ENCODE measurements around the gene KRT6A. TPM values are rescaled to one million over a fixed set of nuclear protein-coding genes. Genes with fewer than 3 reads are reported as not detected.

KRT6A gene
- total RNA-seq, 5 donors from 2014 or later (not counting 1 experiment from before 2014, with no cell fraction given), result not detected

GRCh38 chr12:52464897-52465296 lies 28.2 kb downstream of the KRT6A start:
- no peaks in the 10 kb centered on the region for H3K36me3 Mint-ChIP-seq
- CTCF ChIA-PET, result no interaction called here

GRCh38 chr12:52461693-52462092 lies 31.4 kb downstream of the KRT6A start:
- Histone ChIP-seq H3K36me3 (ENCODE audit: control insufficient read depth in 2 of 2, extremely low read depth in 1 of 2, insufficient read depth in 1 of 2, low read length in 1 of 2) (no peaks in the 10 kb centered on the region), H3K4me1 (ENCODE audit: control insufficient read depth in 1 of 2, extremely low read depth in 1 of 2, insufficient read depth in 2 of 2, low read length in 2 of 2) (no peaks in the 10 kb centered on the region), H3K27ac (ENCODE audit: low read length) (no peak overlapping the region), H3K9me3 (no peaks in the 10 kb centered on the region), H3K4me3 (ENCODE audit: control insufficient read depth in 1 of 2, extremely low read depth in 1 of 2, low read length in 1 of 2) (no peak overlapping the region), H3K27me3 (replicated peaks in 1 of 2; ENCODE audit: control insufficient read depth in 2 of 2, extremely low read depth in 1 of 2, insufficient read depth in 2 of 2, low read length in 1 of 2) (peaks cover 4 to 5% of the 10 kb centered on the region in 2 experiments)
- Mint-ChIP-seq H3K27ac (no peak overlapping the region), H3K4me1 (no peaks in the 10 kb centered on the region), H3K4me3 (no peak overlapping the region), H3K27me3 (peaks cover 6 to 18% of the 10 kb centered on the region in 2 donors), H3K9me3 (no peaks in the 10 kb centered on the region), H3K36me3 (no peaks in the 10 kb centered on the region)
- ChIA-PET CTCF (interaction anchor here in 1 of 2 donors (0.6 kb wide), 1 partner anchor 117 kb away, joined by 3 read pairs; no protein-coding TSS in a partner anchor), POLR2A (no interaction called here)
- no peak for ATAC-seq (replicated peaks in 1 of 4)
- no peak for DNase-seq
- 42% methylated on average over 2 of the region's 5 CpGs for WGBS (ENCODE audit: insufficient coverage)

More at GRCh38 chr12:52464897-52465296, 28.2 kb downstream of the KRT6A start:
- no peak for DNase-seq
- Mint-ChIP-seq H3K9me3 (no peaks in the 10 kb centered on the region), H3K27me3 (peaks cover 18 to 30% of the 10 kb centered on the region in 2 donors), H3K4me1 (no peaks in the 10 kb centered on the region), H3K4me3 (no peak overlapping the region), H3K27ac (no peak overlapping the region)
- no peaks in the 10 kb centered on the region for H3K4me1 ChIP-seq (ENCODE audit: control insufficient read depth in 1 of 2, extremely low read depth in 1 of 2, insufficient read depth in 2 of 2, low read length in 2 of 2)
- peaks cover 6% of the 10 kb centered on the region in 2 experiments for H3K27me3 ChIP-seq (replicated peaks in 1 of 2; ENCODE audit: control insufficient read depth in 2 of 2, extremely low read depth in 1 of 2, insufficient read depth in 2 of 2, low read length in 1 of 2)
- WGBS (ENCODE audit: insufficient coverage), result 56% methylated on average over 1 of the region's 2 CpGs
- H3K9me3 ChIP-seq, result no peaks in the 10 kb centered on the region
- POLR2A ChIA-PET, result no interaction called here
- no peak for ATAC-seq (replicated peaks in 1 of 4)
- no peak overlapping the region for H3K4me3 ChIP-seq (ENCODE audit: control insufficient read depth in 1 of 2, extremely low read depth in 1 of 2, low read length in 1 of 2)
- no peak overlapping the region for H3K27ac ChIP-seq (ENCODE audit: low read length)
- no peaks in the 10 kb centered on the region for H3K36me3 ChIP-seq (ENCODE audit: control insufficient read depth in 2 of 2, extremely low read depth in 1 of 2, insufficient read depth in 1 of 2, low read length in 1 of 2)

GRCh38 chr12:52458861-52459260 lies 34.2 kb downstream of the KRT6A start:
- no peaks in the 10 kb centered on the region for H3K9me3 ChIP-seq
- Mint-ChIP-seq H3K36me3 (no peaks in the 10 kb centered on the region), H3K4me1 (peaks cover 0 to 14% (median 7%) of the 10 kb centered on the region in 3 donors), H3K27me3 (peaks cover 6 to 12% of the 10 kb centered on the region in 2 donors), H3K27ac (no peak overlapping the region), H3K9me3 (no peaks in the 10 kb centered on the region), H3K4me3 (no peak overlapping the region)
- ChIA-PET CTCF (no interaction called here), POLR2A (no interaction called here)
- H3K4me1 ChIP-seq (ENCODE audit: control insufficient read depth in 1 of 2, extremely low read depth in 1 of 2, insufficient read depth in 2 of 2, low read length in 2 of 2), result peaks cover 0 to 4% of the 10 kb centered on the region in 2 experiments
- H3K36me3 ChIP-seq (ENCODE audit: control insufficient read depth in 2 of 2, extremely low read depth in 1 of 2, insufficient read depth in 1 of 2, low read length in 1 of 2), result no peaks in the 10 kb centered on the region
- H3K4me3 ChIP-seq (ENCODE audit: control insufficient read depth in 1 of 2, extremely low read depth in 1 of 2, low read length in 1 of 2), result no peak overlapping the region
- H3K27ac ChIP-seq (ENCODE audit: low read length), result no peak overlapping the region
- 83% methylated on average over 3 of the region's 5 CpGs for WGBS (ENCODE audit: insufficient coverage)
- no peak for DNase-seq
- no peak for ATAC-seq (replicated peaks in 1 of 4)
- H3K27me3 ChIP-seq (replicated peaks in 1 of 2; ENCODE audit: control insufficient read depth in 2 of 2, extremely low read depth in 1 of 2, insufficient read depth in 2 of 2, low read length in 1 of 2), result peaks cover 5 to 6% of the 10 kb centered on the region in 2 experiments

GRCh38 chr12:52455821-52456220 lies 37.2 kb downstream of the KRT6A start:
- H3K9me3 ChIP-seq, result no peaks in the 10 kb centered on the region
- ATAC-seq (replicated peaks in 1 of 4) (no peak), DNase-seq (no peak)
- H3K27ac ChIP-seq (ENCODE audit: low read length), result no peak overlapping the region
- peaks cover 3% of the 10 kb centered on the region in 2 donors for H3K27me3 Mint-ChIP-seq
- POLR2A ChIA-PET, result no interaction called here
- no peak overlapping the region for H3K4me3 Mint-ChIP-seq
- H3K4me1 Mint-ChIP-seq, result peaks cover 0 to 14% (median 7%) of the 10 kb centered on the region in 3 donors
- no CpG with 5 or more reads among the region's 1 CpG for WGBS (ENCODE audit: insufficient coverage)
- no peaks in the 10 kb centered on the region for H3K36me3 ChIP-seq (ENCODE audit: control insufficient read depth in 2 of 2, extremely low read depth in 1 of 2, insufficient read depth in 1 of 2, low read length in 1 of 2)
- H3K27ac Mint-ChIP-seq, result no peak overlapping the region
- no peak overlapping the region for H3K4me3 ChIP-seq (ENCODE audit: control insufficient read depth in 1 of 2, extremely low read depth in 1 of 2, low read length in 1 of 2)
- no peaks in the 10 kb centered on the region for H3K36me3 Mint-ChIP-seq
- peaks cover 3 to 5% of the 10 kb centered on the region in 2 experiments for H3K27me3 ChIP-seq (replicated peaks in 1 of 2; ENCODE audit: control insufficient read depth in 2 of 2, extremely low read depth in 1 of 2, insufficient read depth in 2 of 2, low read length in 1 of 2)
- no peaks in the 10 kb centered on the region for H3K9me3 Mint-ChIP-seq
- H3K4me1 ChIP-seq (ENCODE audit: control insufficient read depth in 1 of 2, extremely low read depth in 1 of 2, insufficient read depth in 2 of 2, low read length in 2 of 2), result peaks cover 0 to 4% of the 10 kb centered on the region in 2 experiments
- CTCF ChIA-PET, result no interaction called here

- ATAC-seq (replicated peaks in 1 of 4) (no peak), DNase-seq (no peak)
- peaks cover 0 to 14% (median 7%) of the 10 kb centered on the region in 3 donors for H3K4me1 Mint-ChIP-seq
- H3K27ac ChIP-seq (ENCODE audit: low read length), result no peak overlapping the region
- H3K9me3 Mint-ChIP-seq, result no peaks in the 10 kb centered on the region
- no peak overlapping the region for H3K27ac Mint-ChIP-seq
- POLR2A ChIA-PET, result no interaction called here
- H3K9me3 ChIP-seq, result no peaks in the 10 kb centered on the region
- no peak overlapping the region for H3K4me3 Mint-ChIP-seq
- no peaks in the 10 kb centered on the region for H3K36me3 Mint-ChIP-seq
- peaks cover 0 to 4% of the 10 kb centered on the region in 2 experiments for H3K4me1 ChIP-seq (ENCODE audit: control insufficient read depth in 1 of 2, extremely low read depth in 1 of 2, insufficient read depth in 2 of 2, low read length in 2 of 2)
- CTCF ChIA-PET, result no interaction called here
- no CpG with 5 or more reads among the region's 3 CpGs for WGBS (ENCODE audit: insufficient coverage)
- no peak overlapping the region for H3K4me3 ChIP-seq (ENCODE audit: control insufficient read depth in 1 of 2, extremely low read depth in 1 of 2, low read length in 1 of 2)
- H3K36me3 ChIP-seq (ENCODE audit: control insufficient read depth in 2 of 2, extremely low read depth in 1 of 2, insufficient read depth in 1 of 2, low read length in 1 of 2), result no peaks in the 10 kb centered on the region
- H3K27me3 ChIP-seq (replicated peaks in 1 of 2; ENCODE audit: control insufficient read depth in 2 of 2, extremely low read depth in 1 of 2, insufficient read depth in 2 of 2, low read length in 1 of 2), result peaks cover 3% of the 10 kb centered on the region in 2 experiments
- H3K27me3 Mint-ChIP-seq, result peaks cover 1 to 4% of the 10 kb centered on the region in 2 donors
These were observed 38.5 kb downstream of the KRT6A start for GRCh38 chr12:52454411-52455201.

- POLR2A ChIA-PET, result no interaction called here
- WGBS (ENCODE audit: insufficient coverage), result 63% methylated on average over 1 of the region's 6 CpGs
- Histone ChIP-seq H3K4me3 (ENCODE audit: control insufficient read depth in 1 of 2, extremely low read depth in 1 of 2, low read length in 1 of 2) (no peak within 1 kb of the TSS), H3K27me3 (replicated peaks in 1 of 2; ENCODE audit: control insufficient read depth in 2 of 2, extremely low read depth in 1 of 2, insufficient read depth in 2 of 2, low read length in 1 of 2) (peaks cover 0 to 3% of the 10 kb centered on the region in 2 experiments), H3K27ac (ENCODE audit: low read length) (no peak within 1 kb of the TSS), H3K4me1 (ENCODE audit: control insufficient read depth in 1 of 2, extremely low read depth in 1 of 2, insufficient read depth in 2 of 2, low read length in 2 of 2) (peaks cover 0 to 4% of the 10 kb centered on the region in 2 experiments), H3K9me3 (no peaks in the 10 kb centered on the region), H3K36me3 (ENCODE audit: control insufficient read depth in 2 of 2, extremely low read depth in 1 of 2, insufficient read depth in 1 of 2, low read length in 1 of 2) (no peaks in the 10 kb centered on the region)
- Mint-ChIP-seq H3K27ac (no peak within 1 kb of the TSS), H3K4me1 (peaks cover 0 to 14% (median 7%) of the 10 kb centered on the region in 3 donors), H3K9me3 (no peaks in the 10 kb centered on the region), H3K27me3 (peaks cover 1 to 7% of the 10 kb centered on the region in 2 donors), H3K4me3 (no peak within 1 kb of the TSS), H3K36me3 (no peaks in the 10 kb centered on the region)
- CTCF ChIA-PET, result no interaction called here
- ATAC-seq (replicated peaks in 1 of 4) (no peak), DNase-seq (no peak)
These were observed 41.0 kb downstream of the KRT6A start, which contains the start of gene KRT6B for GRCh38 chr12:52452101-52452500. KRT6B (minus strand) TSS chr12:52452146; CDS start chr12:52452078, 68 bp downstream.
